HUES48 (cell line): ENCODE results near the gene DCPS.
A peak's percentile ranks its signal among the peaks of the same experiment; 100 is the strongest.
"Not testable (repeated sequence)": the region's sequence is repeated elsewhere in the genome, so short reads cannot be mapped to it uniquely, and the experiment has no call there.

Experiments used
- H3K27ac ChIP-seq: one replicate; pipeline ENCODE4 v1.7.0; 2013; ENCODE audit warnings: low read depth, low read length, inconsistent platforms
- H3K27me3 ChIP-seq: 2 replicates; pipeline ENCODE4 v1.6.1; 2013; ENCODE audit warnings: mild to moderate bottlenecking, low read length; ENCODE audit not compliant: control insufficient read depth, insufficient read depth
- H3K36me3 ChIP-seq: 2 replicates; pipeline ENCODE4 v1.6.1; 2013; ENCODE audit warnings: low read length; ENCODE audit not compliant: control insufficient read depth, insufficient read depth
- H3K4me1 ChIP-seq: 2 replicates; pipeline ENCODE4 v1.6.1; 2013; ENCODE audit warnings: mild to moderate bottlenecking, low read length; ENCODE audit not compliant: control insufficient read depth, insufficient read depth
- H3K4me3 ChIP-seq: 2 replicates; pipeline ENCODE4 v1.5.1; 2013; ENCODE audit warnings: mild to moderate bottlenecking, low read depth, low read length
- H3K9ac ChIP-seq: 2 replicates; pipeline ENCODE4 v1.6.1; 2013; ENCODE audit warnings: mild to moderate bottlenecking, low read depth, low read length, moderate library complexity
- H3K9me3 ChIP-seq: 2 replicates; pipeline ENCODE4 v1.6.1; 2013; ENCODE audit warnings: low read length; ENCODE audit not compliant: control insufficient read depth, insufficient read depth

Gene DCPS

DNA sequence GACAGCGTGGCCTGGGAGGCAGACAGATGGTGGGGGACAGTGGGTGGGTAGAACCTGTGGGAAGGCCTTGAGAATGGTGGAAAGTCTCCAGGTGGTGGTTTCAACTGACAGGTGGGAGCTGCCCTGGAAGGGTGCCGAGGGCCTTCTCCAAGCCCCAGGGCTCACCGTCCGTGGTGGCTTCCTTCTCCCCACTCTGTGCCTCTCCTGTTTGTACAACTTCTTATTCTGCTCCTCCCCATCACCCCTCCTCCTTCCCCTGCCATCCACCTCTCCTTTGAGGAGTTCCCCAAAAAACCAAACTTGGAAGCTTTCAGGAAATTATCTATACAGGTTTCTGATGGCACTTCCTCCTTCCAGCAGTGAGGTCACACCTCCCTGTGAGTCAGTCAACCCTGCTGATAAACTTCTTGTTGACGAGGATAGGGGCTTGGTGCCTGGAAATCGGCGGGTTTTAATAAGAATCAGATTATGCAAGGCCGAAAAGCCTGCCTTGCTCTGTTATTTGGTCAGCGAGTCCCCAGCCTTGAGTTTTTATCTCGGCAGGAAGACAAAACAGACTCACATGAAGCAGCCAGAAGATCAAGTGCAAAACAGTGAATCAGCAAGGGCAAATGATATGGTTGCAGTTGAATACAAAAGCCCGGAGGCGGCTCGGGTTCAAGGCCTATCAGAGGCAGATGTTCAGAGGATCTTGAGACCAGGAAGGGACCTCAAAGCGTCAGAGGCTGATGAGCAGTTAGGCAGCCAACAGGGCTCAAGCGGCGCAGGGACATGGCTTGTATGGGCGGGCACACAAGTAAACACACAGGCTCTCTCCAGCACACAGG is 42.1 kb downstream of the DCPS start:
- H3K27me3 ChIP-seq, result no peaks in the 10 kb centered on the region
- no peak overlapping the region for H3K9ac ChIP-seq
- no peaks in the 10 kb centered on the region for H3K9me3 ChIP-seq
- no peak overlapping the region for H3K4me3 ChIP-seq
- peaks cover 26% of the 10 kb centered on the region for H3K36me3 ChIP-seq
- peaks cover 18% of the 10 kb centered on the region for H3K4me1 ChIP-seq
- peak overlapping the region; percentile 75 for H3K27ac ChIP-seq

DNA sequence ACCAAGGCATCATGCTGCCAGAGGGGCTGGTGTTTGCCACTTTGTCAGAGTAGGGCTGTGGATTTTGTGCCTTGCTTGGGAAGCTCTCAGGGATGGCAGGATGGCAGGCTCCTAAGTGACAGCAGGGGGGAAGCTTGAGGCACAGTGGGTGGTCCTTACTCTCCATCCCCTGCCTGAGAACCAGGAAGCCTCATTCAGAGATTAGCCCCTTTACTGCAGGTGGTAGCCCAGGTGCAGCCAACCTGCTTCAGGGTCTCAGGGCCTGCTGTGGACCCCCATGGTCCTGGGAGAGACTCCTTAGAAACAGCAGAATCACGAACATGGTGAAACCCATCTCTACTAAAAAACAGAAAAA is 42.7 kb downstream of the DCPS start:
- H3K27me3 ChIP-seq, result no peaks in the 10 kb centered on the region
- H3K4me1 ChIP-seq, result peaks cover 18% of the 10 kb centered on the region
- no peak overlapping the region for H3K4me3 ChIP-seq
- no peak overlapping the region for H3K9ac ChIP-seq
- peaks cover 20% of the 10 kb centered on the region for H3K36me3 ChIP-seq
- no peaks in the 10 kb centered on the region for H3K9me3 ChIP-seq
- peak overlapping the region; percentile 75 for H3K27ac ChIP-seq

DNA sequence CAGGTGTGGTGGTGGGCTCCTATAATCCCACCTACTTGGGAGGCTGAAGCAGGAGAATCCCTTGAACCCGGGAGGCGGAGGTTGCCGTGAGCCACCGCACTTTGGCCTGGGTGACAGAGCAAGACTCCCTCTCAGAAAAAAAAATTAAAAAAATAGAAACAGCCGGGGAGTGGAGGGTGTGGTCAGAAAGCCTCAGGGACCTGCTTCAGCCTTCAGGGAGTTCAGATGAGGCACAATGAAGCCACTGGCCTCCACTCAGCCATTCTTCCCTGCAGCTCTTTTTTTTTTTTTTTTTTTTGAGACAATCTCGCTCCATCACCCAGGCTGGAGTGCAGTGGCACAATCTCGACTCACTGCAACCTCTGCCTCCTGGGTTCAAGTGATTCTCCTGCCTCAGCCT is 43.1 kb downstream of the DCPS start:
- H3K9me3 ChIP-seq, H3K4me3 ChIP-seq, H3K27ac ChIP-seq: not testable (repeated sequence)

DNA sequence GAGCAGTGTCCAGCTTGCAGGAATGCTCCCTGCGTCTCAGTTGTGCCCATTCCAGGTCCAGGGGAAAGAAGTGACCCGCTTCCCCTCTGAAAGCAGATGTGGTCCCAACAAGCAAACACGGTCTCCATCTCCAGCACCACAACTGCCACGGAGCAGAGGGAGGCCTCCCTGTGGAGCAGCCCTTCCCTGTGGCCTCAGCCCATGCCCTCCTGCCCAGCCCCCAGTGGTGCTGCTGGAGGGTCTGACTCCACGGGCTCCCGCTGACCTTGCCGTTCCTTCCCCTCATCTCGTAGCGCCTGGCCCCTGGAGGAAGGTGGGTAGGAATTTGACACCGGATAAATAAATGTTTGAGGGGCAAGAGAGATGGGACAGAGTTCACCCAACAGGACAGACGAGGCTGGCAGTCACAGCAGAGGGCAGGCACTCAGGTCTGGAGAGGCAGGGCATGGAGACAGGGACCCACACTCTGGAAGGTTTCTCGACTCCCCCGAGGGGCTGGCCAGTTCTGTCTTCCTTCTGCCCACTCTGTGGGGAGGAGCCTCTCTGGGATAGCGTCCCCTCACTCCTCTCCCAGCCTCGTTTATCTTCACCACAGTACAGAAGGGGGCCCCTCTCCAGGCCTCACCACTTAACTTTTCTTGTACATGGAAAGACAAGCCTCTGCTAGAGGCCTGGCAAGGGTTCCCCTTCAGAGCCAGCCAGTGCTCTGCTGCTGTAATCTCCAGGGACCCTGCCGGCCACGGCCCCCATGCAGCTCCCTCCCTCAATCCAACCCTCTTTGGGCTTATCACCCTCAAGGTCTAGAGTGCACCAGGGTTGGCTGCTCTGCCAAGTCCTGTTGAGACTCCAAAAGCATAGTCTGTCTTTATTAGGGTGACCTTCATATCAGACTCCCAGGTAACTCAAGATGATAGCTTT is 44.1 kb downstream of the DCPS start:
- H3K9me3 ChIP-seq, result no peaks in the 10 kb centered on the region
- no peak overlapping the region for H3K4me3 ChIP-seq
- peaks cover 20% of the 10 kb centered on the region for H3K4me1 ChIP-seq
- no peak overlapping the region for H3K9ac ChIP-seq
- no peaks in the 10 kb centered on the region for H3K27me3 ChIP-seq
- no peak overlapping the region for H3K27ac ChIP-seq
- H3K36me3 ChIP-seq, result peaks cover 24% of the 10 kb centered on the region

More for the DNA sequence above, 43.1 kb downstream of the DCPS start:
- peaks cover 19% of the 10 kb centered on the region for H3K36me3 ChIP-seq
- H3K9ac ChIP-seq, H3K27me3 ChIP-seq: not testable (repeated sequence)
- peaks cover 18% of the 10 kb centered on the region for H3K4me1 ChIP-seq

DNA sequence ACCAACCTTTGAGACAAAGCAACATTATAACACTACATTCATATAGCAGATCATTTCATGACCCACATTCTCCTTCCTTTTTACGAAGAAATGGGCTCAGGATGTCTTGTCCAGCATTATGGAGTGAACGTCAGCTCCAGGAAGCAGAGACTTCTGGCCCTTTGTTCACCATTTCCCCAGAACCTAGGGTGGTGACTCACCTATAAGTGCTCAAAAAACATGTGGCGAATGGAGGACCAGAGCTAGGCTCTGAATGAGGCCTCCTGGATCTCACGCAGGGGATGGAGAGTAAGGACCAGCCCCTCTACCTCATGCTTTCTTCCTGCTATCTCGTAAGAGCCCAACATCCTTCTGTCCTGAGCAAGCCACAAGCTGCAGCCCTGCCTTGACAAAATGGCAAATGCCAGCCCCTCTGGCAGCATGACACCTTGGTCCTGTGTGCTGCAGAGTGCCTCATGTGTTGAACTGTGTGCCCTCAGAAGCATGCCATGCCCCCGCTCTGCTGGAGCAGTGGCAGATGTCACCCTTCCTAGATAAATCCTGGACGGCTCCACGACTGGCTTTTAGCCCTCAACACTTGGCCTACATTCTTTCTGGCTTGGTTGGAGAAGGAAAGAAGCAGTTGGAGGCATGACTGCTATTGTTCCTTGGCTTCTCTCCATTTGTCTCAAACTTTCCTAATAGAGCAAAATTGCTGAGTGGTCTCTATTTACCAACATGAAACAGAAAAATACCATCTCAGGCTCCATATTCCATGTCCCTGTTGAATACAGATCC is 45.1 kb downstream of the DCPS start:
- no peaks in the 10 kb centered on the region for H3K27me3 ChIP-seq
- H3K36me3 ChIP-seq, result peaks cover 14% of the 10 kb centered on the region
- no peaks in the 10 kb centered on the region for H3K9me3 ChIP-seq
- H3K9ac ChIP-seq, result no peak overlapping the region
- peaks cover 29% of the 10 kb centered on the region for H3K4me1 ChIP-seq
- H3K4me3 ChIP-seq, result no peak overlapping the region
- H3K27ac ChIP-seq, result no peak overlapping the region

DNA sequence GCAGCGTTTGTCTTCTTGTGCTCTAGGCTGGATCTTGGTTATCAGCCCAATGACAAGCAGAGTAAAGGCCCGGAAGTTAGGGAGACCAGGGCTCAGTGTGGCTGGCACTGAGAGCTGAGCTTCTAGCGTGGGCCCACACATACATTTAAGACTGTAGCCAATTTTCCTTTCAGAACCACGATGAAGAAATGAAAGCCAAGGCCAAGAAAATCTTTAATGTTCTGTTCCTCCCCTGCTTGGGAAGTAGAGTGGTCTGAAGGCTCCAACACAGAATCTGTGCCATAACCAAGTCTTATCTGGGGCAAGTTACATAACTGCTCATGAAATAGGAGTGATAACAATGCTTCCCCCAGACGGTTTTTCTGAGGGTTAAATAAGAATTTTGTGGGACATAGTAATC is 47.0 kb downstream of the DCPS start:
- H3K9ac ChIP-seq, result no peak overlapping the region
- H3K27me3 ChIP-seq, result no peaks in the 10 kb centered on the region
- no peak overlapping the region for H3K4me3 ChIP-seq
- H3K36me3 ChIP-seq, result peaks cover 6% of the 10 kb centered on the region; the same call in 1 of the 2 replicates
- no peak overlapping the region for H3K27ac ChIP-seq
- H3K4me1 ChIP-seq, result peaks cover 24% of the 10 kb centered on the region
- H3K9me3 ChIP-seq, result no peaks in the 10 kb centered on the region

DNA sequence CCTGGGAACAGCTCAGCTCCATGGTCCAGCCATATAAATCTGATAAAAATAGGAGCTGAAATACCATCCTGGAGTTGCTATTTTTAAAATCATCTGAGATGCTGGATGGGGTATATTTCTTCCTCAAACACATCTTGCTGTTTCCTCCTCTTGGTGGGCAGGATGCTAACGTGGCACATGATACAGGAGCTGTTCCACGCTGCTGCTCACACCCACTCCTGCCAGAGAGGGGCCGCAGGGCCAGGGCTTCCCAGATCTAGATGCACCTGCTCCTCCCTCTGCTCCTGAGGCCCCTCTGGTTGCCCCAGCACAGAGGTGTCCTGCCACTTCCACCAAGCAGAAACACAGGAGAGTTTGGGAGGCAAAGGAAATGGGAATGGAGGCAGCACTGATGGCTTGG is 48.3 kb downstream of the DCPS start:
- Histone ChIP-seq H3K4me1 (peaks cover 22% of the 10 kb centered on the region), H3K9ac (no peak overlapping the region), H3K27me3 (no peaks in the 10 kb centered on the region), H3K27ac (no peak overlapping the region), H3K36me3 (peaks cover 6% of the 10 kb centered on the region; the same call in 1 of the 2 replicates), H3K4me3 (no peak overlapping the region), H3K9me3 (no peaks in the 10 kb centered on the region)

DNA sequence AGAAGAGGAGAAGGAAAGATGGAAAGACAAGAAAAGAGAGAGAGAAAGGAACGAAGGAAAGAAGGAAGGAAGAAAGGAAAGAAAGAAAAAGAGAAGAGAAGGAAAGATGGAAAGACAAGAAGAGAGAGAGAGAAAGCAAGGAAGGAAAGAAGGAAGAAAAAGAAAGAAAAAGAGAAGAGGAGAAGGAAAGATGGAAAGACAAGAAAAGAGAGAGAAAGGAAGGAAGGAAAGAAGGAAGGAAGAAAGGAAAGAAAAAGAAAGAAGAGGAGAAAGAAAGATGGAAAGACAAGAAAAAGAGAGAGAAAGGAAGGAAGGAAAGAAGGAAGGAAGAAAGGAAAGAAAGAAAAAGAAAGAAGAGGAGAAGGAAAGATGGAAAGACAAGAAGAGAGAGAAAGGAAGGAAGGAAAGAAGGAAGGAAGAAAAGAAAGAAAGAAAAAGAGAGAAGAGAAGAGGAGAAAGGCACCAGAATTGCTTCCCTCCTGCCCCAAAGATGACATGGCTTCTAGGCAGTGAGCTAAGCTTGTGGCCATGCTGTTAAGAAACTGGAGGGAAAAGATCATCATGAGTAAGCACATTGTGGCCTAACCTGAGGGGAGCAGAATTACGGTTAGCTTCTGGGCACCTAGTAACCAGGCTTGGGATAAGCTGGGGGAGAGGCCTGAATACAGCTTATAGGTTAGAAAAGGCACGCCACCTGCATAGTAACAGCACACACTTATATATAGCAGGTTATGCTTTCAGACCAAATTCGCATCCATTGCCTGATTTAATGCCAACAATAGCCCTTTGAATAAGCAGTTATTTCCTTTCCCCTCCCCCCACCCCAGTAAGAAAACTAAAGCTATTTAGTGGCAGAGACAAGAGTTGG is 49.3 kb downstream of the DCPS start:
- Histone ChIP-seq H3K9ac (no peak overlapping the region), H3K4me3 (peak overlapping the region; percentile 29; the same call in 1 of the 2 replicates), H3K27ac (peak overlapping the region; percentile 55), H3K36me3 (peaks cover 6% of the 10 kb centered on the region; the same call in 1 of the 2 replicates), H3K27me3 (no peaks in the 10 kb centered on the region), H3K4me1 (peaks cover 22% of the 10 kb centered on the region), H3K9me3 (no peaks in the 10 kb centered on the region)

DNA sequence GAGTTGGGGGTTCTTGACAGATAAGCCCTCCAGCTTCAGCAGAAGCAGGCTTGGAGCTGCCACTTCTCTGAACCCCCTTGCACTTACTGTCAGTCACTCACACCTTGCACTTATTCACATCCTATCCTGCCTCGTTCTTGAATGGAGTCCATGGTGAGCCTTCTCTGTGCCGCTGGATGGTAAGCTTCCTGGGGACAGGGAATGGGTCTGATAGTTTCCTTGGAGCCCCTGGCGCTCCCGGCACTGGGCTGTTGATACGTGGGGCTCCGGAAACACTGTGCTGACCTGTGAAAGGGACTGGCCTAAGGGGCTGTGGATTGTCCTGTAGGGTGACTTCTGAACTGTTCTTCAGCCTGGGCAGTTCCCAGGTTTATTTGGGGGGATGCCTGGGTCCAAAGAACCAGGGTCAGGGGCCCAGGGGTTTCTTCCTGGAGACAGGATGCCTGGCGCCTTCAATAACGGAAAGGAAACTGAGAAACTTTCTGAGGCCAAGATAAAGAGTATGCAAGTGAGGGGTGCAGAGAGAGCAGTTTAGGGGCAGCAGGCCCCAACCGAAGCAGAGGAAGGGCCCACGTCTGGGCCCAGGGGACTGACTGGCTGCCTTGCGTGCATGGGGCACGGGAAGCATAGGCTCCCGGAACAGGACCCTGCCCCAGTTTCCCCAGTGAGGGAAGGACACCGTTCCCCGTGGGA is 50.9 kb downstream of the DCPS start:
- H3K36me3 ChIP-seq, result peaks cover 6% of the 10 kb centered on the region; the same call in 1 of the 2 replicates
- H3K27me3 ChIP-seq, result no peaks in the 10 kb centered on the region
- peaks cover 22% of the 10 kb centered on the region for H3K4me1 ChIP-seq
- H3K9ac ChIP-seq, result peak overlapping the region; percentile 95
- H3K27ac ChIP-seq, result peak overlapping the region; percentile 72
- H3K4me3 ChIP-seq, result peak overlapping the region; percentile 99
- no peaks in the 10 kb centered on the region for H3K9me3 ChIP-seq
